HL-60 (cell line): ENCODE data around the gene FANCI.

Experiments
- CTCF ChIP-seq: IDR thresholded peaks from one replicate; pipeline ENCODE4 v1.5.1; 2011; ENCODE audit warnings: low read length, control low read depth, inconsistent platforms; ENCODE audit not compliant: insufficient read depth
- REST ChIP-seq: IDR thresholded peaks from 2 replicates; pipeline ENCODE4 v1.6.1; 2012; ENCODE audit warnings: low read depth; ENCODE audit not compliant: insufficient replicate concordance

- TF ChIP-seq CTCF (no peak), REST (no peak)
These were observed 85.7 kb downstream of the FANCI start for GRCh38 chr15:89329329-89330084.
